Activated gamma-delta T cell treated with Interleukin-2 at 50 U/mL for 16 hours (primary cell): ENCODE results near the gene HIVEP3.
"Not testable (repeated sequence)": the region's sequence is repeated elsewhere in the genome, so short reads cannot be mapped to it uniquely, and the experiment has no call there.

ENCODE experiments used
- DNase-seq: peaks from one replicate; pipeline ENCODE4 v3.0.0-alpha.2; 2020

HIVEP3 gene

DNA sequence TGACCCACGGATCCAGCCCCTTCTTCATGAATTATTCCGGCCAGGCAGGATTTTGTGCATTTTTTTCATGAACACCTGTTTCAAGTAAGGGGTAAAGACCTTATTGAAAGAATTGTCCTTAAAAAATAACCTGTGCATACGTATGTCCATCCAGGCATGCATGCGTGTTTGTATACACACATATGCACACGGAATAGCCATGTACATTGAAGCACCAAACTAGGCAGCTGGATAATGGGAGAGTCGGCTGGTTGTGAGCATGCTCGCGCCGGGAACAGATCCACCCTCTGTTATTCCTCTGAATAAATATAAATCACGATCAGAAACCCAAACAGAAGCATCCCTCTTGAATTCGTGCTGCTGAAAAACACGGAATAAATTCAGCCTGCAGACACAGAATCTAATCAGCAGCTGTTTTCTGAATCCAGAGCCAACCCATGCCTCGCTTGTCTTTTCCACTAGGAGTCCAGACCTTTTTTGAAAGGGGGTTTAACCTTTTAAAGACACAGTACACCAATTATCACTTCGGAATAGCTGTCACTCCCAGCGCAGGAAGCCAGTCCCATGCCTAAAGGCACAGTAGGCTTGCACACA is at the start of gene HIVEP3:
TSS of gene HIVEP3 (minus strand) at position 473 of the 594 bp plus-strand sequence.
- DNase-seq: no peak

DNA sequence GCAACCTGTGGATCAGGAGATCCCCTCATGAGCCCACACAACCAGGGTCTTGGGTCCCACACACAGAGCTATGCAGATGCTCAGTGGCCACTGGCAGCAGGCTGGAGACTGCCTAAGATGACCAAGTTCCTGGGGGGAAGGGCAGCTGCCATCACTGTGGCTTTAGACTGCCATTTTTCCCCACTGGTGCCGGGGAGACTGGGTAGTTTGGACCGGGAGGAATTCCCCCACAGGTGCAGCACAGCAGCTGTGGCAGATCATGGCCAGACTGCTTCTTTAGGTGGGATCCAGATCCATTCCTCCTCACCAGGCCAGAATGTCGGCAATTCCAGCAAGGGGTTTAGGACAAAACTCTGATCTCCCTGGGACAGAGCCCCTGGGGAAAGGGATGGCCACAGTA is 45.7 kb upstream of the HIVEP3 start:
- no peak for DNase-seq

DNA sequence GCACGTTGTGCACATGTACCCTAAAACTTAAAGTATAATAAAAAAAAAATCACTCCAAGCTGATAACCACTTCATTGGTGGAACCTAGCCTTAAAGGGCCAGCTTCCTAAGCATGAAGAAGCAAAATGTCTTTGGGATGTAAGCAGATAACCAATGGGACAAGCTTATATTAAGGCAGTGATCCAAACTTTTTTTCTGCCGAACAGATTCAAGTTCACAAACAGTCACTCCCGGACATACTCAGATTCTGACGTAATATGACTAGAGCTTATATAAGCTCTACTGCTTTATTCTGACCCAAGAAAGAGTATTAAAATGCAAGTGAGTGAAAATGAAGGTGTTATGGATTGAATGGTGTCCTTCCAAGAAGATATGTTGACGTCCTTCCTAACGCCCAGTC is 44.9 kb upstream of the HIVEP3 start:
- DNase-seq: no peak

DNA sequence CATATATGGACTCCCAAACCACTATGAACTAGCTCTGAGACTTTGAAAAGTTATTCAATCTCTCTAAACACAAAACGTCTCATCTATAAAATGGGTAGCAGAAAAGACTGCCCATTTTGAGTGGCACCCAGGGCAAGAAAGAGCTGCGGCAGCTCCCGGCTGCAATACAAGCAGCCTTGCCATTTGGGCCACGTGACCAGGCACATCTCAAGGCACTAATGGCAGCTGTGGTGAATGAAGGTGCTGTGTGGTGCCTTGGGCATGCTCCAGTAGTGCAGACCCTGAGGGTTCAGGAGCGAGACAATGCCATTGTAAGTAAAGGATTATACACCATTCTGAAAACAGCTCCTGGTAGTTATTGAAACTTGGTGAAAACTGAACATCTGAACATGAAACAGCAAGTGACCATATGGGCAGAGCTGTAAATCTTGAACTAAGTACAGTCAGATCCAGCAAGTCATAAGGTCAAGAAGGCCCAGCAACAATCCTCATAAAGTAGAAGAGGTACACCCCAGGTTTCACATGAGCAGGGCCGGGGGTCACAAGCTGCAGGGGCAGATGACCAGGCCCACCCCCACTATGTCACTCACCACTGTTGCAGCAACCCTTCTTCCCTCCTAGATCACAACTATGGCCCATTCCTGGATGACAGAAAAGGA is 39.4 kb upstream of the HIVEP3 start:
- DNase-seq: no peak

DNA sequence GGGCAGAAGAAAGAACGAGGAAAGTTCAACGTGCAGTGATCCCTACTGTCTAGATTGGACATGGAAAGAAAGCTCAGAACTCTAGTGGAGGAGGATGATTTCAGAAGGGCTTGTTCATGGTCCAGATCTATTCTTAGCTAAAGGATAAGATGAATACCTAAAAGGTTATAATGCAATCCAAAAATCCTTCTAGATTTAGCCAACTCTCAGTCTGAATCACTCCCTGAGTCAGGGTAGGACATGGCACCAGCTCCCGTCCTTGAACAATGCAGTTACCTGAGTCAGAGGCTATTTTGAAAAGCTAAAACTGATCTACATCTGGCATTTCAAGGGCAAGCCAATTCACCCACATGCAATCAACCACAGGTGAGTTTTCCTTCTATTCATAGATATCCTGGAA is 38.8 kb upstream of the HIVEP3 start:
- no peak for DNase-seq

DNA sequence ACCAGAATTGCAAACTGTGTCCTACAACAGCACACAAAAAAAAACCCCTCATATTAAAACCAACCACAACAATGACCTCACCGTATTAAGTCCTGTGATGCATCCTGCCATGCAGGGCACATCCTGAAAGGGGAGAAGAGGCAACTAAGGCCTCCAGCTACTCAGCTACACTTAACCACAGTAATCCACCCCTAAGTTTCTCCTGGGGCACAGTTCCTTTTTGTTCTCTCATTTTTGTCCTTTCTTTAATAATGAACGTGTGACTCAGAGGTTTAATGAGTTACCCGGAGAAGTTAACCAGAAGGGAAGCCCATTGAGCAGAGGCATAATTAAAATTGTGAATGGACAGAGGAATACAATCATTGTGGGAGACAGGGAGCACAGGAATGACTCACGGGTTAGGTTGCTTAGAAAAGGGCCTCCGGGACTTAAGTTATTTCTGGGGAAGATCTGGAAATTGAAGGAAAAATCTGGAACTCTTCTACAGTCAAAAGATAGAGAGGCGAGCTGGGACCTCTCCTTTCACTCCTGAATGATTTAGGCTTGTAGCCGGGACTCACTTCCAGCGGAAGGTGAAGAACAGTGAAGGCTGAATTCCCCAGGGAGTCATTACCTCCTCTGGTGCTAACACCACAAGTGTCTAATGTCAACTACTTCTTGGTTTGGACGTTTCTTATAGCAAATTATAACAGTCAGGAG is 36.9 kb upstream of the HIVEP3 start:
- no peak for DNase-seq

DNA sequence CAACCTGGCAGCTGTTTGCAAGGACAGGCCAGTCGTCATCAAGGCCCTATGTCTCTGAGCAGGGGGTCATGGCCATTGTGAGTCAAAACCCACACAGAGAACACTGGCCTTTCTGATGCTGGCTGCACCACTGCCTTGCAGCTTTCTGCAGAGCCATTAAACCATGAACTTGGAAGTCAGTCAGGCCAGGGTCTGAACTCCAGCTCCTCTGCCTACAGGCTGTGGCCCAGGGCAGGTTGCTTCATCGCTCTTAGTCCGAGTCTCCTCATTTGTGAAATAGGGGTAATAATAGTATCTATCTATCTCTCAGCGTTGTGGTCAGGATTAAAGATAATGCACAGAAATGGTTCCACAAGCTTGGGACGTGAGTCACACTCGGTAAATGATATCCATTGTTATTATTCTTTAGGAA is 35.8 kb upstream of the HIVEP3 start:
- no peak for DNase-seq

DNA sequence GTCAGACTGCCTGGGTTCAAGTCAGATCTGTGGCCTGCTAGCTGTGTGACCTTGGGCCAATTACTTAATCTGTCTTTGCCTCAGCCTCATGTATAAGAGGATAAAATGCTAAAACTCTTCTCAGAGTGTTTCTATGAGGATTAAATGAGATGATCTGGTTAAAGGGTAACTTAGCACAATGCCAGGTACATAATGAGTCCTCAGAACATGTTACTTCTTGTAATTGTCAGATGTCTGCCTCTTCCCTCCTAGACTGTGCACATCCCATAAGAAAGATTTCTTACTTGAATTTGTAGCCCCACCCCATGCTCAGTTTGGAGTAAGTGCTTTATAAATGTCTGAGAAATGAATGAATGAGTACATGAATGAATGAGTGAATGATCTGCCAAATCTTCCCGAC is 34.6 kb upstream of the HIVEP3 start:
- DNase-seq: no peak

DNA sequence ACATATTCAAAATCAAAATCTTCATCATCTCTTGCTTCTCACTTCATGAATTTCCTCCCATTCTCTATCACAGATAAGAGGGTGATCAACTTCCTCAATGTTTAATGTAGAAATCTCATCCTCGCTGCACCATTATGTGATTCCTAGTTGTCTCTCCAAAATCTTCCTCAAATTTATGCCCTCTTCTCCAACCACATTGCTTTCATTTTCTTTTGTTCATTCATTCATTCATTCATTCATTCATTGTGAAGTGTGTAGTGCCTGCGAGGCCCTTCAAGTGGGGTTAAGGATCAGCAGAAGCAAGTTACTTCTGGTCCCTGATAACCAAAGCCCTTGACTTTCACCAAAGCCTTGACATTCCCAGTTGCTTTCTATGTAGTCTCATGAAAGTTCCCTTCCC is 33.5 kb upstream of the HIVEP3 start:
- no peak for DNase-seq

DNA sequence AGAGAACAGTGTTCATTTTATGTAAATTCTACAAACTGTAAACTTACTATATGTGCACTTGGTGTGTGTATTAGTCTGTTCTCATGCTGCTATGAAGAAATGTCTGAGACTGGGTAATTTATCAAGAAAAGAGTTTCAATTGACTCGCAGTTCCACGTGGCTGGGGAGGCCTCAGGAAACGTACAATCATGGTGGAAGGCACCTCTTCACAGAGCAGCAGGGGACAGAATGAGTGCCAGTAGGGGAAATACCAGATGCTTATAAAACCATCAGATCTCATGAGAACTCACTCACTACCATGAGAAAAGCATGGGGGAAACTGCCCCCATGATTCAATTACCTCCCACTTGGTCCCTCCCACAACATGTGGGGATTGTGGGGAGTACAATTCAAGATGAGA is 32.8 kb upstream of the HIVEP3 start:
- not testable (repeated sequence) for DNase-seq

DNA sequence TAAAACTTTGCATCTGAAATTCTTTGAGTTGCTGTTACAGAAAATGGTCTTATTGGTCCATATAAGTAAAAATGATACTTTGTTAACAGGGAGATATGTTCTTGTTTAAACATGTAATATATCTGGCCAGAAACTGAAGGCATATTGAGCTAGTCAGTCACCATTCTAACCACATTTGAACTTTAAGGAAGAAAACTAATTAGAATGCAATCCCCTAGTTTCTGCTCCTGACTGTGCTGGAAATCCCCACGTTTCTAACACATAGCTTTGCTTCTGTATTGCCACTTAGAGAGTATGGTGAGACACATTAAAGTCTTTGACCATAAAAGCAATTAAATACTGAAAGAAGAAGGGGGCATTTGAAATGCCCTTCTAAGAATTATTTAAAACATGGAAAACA is 32.1 kb upstream of the HIVEP3 start:
- no peak for DNase-seq

DNA sequence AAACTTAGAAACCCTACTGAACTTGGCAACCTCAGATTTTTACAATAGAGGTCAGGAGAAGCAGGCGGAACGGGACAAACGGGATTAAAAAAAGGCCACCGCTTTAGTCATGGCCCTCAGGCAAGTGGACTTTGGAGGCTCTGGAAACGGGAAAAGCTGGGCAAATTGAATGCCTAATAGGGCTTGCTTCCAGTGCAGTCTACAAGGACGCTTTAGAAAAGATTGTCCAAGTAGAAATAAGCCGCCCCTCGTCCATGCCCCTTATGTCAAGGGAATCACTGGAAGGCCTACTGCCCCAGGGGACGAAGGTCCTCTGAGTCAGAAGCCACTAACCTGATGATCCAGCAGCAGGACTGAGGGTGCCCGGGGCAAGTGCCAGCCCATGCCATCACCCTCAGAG is 27.2 kb upstream of the HIVEP3 start:
- not testable (repeated sequence) for DNase-seq

DNA sequence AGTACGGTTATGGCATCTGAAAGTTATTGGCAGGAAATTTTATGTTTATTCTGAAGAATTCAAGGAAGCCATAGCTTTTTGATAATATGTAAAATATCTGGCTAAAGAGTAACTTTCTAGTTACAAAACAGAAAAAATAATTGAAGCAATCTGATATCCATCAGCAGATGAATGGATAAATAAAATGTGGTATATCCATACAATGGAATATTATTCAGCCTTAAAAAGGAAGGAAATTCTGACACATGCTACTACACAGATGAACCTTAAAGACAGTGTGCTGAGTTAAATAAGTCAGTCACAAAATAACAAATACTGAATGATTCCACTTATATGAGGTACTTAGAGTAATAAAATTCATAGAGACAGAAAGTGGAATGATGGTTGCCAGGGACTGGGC is 25.0 kb upstream of the HIVEP3 start:
- DNase-seq: no peak

DNA sequence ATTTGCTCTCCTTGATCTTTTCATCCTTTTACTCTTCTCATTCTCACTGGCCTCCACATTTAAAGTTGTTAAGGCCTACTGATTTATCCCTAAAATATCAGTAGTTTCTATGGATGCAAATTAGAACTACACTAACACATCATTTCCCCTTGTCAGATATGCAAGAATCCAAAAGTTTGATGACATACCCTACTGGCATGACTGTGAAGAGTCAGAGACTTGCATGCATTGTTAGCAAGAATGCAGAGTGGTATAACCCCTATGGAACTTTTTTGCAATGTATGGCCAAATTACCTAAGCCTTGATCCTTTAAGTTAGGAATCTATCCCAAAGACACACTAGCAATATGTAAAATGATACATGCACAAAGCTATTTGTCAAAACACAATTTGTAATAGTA is 23.6 kb upstream of the HIVEP3 start:
- DNase-seq: no peak

DNA sequence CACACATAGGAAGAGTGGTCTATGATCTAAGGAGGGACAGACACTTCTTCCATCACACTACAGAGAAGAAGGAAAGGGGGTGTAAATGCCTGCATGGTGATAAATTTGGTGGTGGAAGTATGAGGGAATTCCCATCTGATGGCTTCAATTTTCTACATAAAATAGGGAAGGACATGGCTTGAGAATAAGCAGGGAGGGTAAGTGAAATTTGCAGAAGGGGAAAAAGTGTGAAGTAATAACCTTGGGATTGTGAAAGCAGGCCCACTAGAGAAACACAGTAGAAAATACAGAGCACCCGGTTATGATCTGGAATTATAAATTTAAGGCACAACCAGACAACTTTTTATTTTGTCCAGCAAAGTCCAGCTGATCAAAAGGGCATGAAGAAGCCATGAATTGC is 22.7 kb upstream of the HIVEP3 start:
- no peak for DNase-seq

DNA sequence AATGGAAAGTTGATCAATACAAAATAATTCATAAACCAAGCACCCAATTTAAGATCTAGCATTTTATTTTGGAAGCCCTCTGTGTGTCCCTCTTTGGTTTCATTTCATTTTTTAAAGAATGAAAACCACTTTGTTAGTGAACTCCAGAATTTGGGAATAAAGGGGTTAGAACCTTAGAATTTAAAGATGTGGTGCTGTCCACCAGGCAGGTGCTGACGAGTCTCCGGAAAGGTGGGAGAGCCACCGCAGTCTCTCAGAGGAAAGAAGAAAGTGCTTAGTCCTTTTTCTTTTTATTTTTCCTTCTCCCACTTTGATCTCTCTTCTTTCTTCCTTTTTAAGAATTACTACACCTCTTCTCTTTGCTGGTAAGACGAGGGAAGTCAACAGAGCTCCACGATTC is 20.5 kb upstream of the HIVEP3 start:
- no peak for DNase-seq

DNA sequence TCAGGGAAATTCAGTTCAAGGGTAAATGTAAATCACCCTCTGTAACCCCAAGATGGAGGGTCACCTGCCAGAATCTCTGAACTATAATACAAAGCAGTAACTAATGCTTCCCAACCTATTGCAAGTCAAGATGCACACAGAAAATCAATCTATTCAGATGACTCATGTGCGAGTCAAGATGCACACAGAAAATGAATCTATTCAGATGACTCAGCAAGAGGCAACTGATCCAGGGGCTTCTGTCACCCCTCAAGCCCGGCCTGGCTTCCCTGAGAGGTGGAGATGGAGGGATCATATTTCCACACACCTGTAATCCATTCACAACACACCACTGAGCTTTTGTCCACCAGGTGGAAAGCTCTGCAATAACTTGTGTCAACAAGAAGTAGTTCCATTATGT is 17.4 kb upstream of the HIVEP3 start:
- no peak for DNase-seq

DNA sequence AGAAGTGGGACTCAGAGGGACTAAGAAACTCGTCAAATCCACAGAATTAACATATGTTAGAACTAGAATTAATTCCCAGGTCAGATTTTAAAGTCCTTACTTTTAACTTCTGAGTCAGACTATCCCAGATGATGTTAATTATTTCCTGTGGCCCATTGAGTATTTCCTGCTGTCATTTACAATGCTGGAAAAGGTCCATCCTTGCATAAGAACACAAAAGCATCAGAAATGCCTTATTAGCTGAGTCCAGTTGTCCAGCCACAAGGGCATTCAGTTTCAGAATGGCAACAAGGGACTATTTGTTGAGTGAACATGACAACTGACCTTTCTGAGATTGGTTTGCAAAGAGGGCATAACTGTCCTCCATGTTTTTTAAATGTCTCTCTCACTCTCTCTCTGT is 16.5 kb upstream of the HIVEP3 start:
- DNase-seq: no peak

DNA sequence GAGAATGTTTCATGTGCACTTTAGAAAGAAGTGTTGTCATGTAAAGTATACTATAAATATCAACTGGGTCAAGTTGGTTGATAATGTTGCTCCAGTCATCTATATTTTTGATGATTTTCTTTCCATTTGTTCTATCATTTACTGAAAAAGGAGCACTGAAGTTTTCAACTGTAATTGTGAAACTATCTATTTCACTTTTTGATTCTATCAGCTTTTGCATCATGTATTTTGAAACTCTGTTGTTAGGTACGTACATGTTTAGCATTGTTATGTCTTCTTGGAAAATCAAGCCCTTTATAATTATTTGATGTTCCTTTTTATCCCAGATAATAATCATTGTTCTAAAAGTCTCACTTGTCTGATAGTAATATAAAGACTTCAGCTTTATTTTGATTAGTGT is 14.4 kb upstream of the HIVEP3 start:
- DNase-seq: no peak

DNA sequence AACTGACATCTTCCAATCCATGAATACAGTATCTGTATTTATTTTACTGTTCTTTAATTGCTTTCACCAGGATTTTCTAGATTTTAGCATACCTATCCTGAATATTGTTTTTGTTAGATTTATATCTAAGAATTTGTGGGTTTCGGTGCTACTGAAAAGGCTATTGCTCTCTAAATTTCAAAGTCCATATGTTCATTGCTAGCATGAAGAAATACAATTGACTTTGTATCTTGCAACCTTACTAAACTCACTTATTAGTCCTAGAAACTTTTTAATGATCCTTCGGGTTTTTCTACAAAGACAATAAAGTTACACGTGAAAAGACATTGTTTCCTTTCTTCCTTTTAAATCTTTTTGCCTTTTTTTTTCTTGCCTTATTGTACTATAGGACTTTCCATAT is 12.9 kb upstream of the HIVEP3 start:
- no peak for DNase-seq

DNA sequence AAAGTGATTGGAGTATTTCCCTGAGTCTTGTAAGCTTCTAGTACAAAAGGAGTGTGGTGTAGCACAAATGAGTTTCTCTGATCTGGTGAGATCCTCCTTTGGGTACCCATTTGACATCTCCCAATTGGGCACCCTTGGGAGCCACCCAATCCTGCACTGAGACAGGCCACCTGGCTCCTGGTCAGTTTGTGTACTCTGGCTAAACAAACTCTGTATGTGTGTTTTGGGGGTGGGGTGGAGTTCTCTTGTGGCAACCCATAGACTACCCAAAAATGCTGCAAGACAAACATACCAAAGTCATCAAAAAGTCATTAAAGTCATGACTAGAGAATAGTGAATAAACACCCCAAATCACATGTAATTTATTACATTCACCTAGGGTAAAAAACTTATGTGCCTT is 8.4 kb upstream of the HIVEP3 start:
- no peak for DNase-seq

DNA sequence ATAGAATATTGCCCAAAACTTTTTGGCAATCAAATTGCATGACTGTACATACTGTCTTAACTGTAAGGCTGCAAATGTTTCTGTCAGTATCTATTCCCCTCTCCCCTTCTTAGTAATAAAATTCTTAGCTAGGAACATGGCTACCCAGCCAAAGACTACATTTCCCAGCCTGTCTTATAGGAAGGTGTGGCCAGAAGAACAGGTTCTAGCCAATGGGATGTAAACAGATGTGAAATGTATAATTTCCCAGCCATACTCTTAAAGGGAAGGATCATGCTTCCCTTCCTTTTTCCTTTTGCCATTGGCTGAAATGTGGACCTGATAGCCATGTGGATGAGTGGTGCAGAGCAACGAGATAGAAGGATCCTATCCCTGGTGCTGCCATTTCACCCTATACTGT is 7.0 kb upstream of the HIVEP3 start:
- no peak for DNase-seq

DNA sequence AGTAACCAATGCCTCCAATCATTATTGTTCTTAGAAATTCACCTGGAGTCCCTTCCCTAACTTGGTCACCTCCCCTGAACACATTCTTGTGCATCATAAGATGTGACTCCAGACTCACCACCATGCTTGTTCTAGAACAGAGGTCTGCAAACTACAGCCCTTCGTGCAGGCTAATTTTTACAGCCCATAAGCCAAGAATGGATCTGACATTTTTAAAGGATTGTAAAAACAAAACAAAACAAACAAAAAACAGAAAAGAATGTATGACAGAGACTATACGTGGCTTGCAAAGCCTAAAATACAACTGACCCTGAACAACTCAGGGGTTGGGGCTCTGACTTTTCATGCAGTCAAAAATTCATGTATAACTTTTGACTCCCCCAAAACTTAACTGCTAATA is 6.2 kb upstream of the HIVEP3 start:
- DNase-seq: no peak

DNA sequence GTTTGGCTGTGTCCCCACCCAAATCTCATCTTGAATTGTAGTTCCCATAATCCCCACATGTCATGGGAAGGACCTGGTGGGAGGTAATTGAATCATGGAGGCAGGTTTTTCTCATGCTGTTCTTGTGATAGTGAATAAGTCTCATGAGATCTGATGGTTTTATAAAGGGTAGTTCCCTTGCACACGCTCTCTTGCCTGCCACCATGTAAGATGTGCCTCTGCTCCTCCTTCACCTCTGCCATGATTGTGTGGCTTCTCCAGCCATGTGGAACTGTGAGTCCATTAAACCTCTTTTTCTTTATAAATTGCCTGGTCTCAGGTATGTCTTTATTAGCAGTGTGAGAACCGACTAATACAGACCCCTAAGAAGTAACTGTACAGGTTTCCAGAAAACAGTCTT is 2.5 kb upstream of the HIVEP3 start:
- not testable (repeated sequence) for DNase-seq

DNA sequence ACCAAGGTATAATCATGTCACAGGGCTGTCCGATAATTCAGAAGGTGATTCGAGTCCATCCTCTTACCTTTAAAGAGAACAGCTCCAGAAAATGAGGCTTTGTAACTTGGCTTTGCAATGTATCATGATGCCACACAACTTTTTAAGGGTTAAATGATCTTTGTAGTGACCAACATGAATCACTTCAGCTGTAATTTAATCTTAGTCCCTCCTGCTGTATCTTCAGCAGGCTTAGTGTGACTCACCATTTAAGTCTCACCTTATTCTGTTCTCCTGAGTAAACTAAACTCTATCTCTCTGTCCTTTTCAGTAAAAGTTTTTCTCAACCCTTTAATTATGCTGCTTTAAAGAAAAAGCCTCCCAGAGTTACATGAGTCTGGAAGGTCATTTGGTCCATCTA is 1.9 kb upstream of the HIVEP3 start:
- no peak for DNase-seq
